GM12878 (cell line): ENCODE measurements around the gene GREM1. TPM values are rescaled to one million over a fixed set of nuclear protein-coding genes. Genes with fewer than 3 reads are reported as not detected.

Experiments used
- ATAC-seq: fragments of 200-7000 bp; cut with Tn5 transposase; 3 replicates; pipeline ENCODE4 v1.9.1; 2020; ENCODE audit warnings: mild to moderate bottlenecking, moderate library complexity
- BruUV-seq: library from RNA; stranded (reverse); fragments of 400-500 nt; replicated peaks from 2 replicates; lab custom pipeline; 2021; lab: Mats Ljungman, UMichigan
- CTCF ChIA-PET: fragments of 300-600 bp; sonication (Branson Sonifier 250); formaldehyde crosslinking; extraction: SDS; loops from one replicate; lab custom pipeline; 2021; ENCODE audit warnings: inconsistent platforms; lab: Yijun Ruan, JAX
- POLR2A ChIA-PET: fragments of 350-600 bp; formaldehyde crosslinking; extraction: SDS; loops from one replicate; lab custom pipeline; 2021; ENCODE audit warnings: inconsistent platforms; lab: Charles Lee
- RAD21 ChIA-PET: fragments of 300-600 bp; sonication (Branson Sonifier 250); formaldehyde crosslinking; loops from one replicate; lab custom pipeline; 2023; ENCODE audit warnings: antibody characterized with exemption; ENCODE audit not compliant: unreplicated experiment; lab: Charles Lee
- SMC1A ChIA-PET: fragments of 300-600 bp; sonication (Branson Sonifier 250); formaldehyde crosslinking; loops from one replicate; lab custom pipeline; 2023; ENCODE audit not compliant: unreplicated experiment, uncharacterized antibody; lab: Charles Lee
- DNase-seq: peaks from one replicate; pipeline ENCODE4 v3.0.0-alpha.2; 2011; ENCODE audit warnings: low read depth, low spot score
- FAIRE-seq: peaks from 3 replicates; lab custom pipeline; 2011; peaks lifted over from hg19 to GRCh38; lab: Jason Lieb, UNC
- H2AFZ ChIP-seq: 2 replicates; pipeline ENCODE4 v1.6.0; 2011; ENCODE audit warnings: low read depth, low read length, control low read depth; ENCODE audit not compliant: control insufficient read depth
- H3K27ac ChIP-seq: 2 replicates; pipeline ENCODE4 v1.5.1; 2011; ENCODE audit warnings: control low read depth; ENCODE audit not compliant: control insufficient read depth, insufficient read depth
- H3K27me3 ChIP-seq, 2 experiments: replicated peaks in 1 of 2; 2 replicates each; pipeline versions ENCODE4 v1.6.0 to v1.6.1; 2011; ENCODE audit warnings: low read length in 1 of 2; ENCODE audit not compliant: control insufficient read depth in 2 of 2, insufficient read depth in 2 of 2
- H3K36me3 ChIP-seq, 2 experiments: 2 replicates each; pipeline ENCODE4 v1.5.1; 2011; ENCODE audit warnings: low read length in 1 of 2; ENCODE audit not compliant: control insufficient read depth in 2 of 2, insufficient read depth in 2 of 2
- H3K4me1 ChIP-seq: 2 replicates; pipeline ENCODE4 v1.6.1; 2011; ENCODE audit warnings: mild to moderate bottlenecking, low read length, moderate library complexity, mixed read lengths; ENCODE audit not compliant: control insufficient read depth, insufficient read depth
- H3K4me2 ChIP-seq: 2 replicates; pipeline ENCODE4 v1.6.0; 2011; ENCODE audit warnings: control low read depth; ENCODE audit not compliant: control insufficient read depth, insufficient read depth
- H3K4me3 ChIP-seq: fragments of 200-600 bp; sonication (generic); 2 replicates; pipeline ENCODE4 v1.5.1; 2016
- H3K79me2 ChIP-seq: 2 replicates; pipeline ENCODE4 v1.6.0; 2011; ENCODE audit warnings: low read length; ENCODE audit not compliant: control insufficient read depth, insufficient read depth
- H3K9ac ChIP-seq: 2 replicates; pipeline ENCODE4 v1.8.0; 2011; ENCODE audit warnings: low read length, control low read depth, mixed read lengths; ENCODE audit not compliant: control insufficient read depth, insufficient read depth
- H3K9me3 ChIP-seq: replicated peaks from 3 replicates; pipeline ENCODE4 v1.5.1; 2011; ENCODE audit warnings: mild to moderate bottlenecking, low read length; ENCODE audit not compliant: control insufficient read depth, insufficient read depth
- H4K20me1 ChIP-seq: 2 replicates; pipeline ENCODE4 v1.6.0; 2011; ENCODE audit not compliant: control insufficient read depth, insufficient read depth
- ATF7 ChIP-seq: fragments of 450-650 bp; IDR thresholded peaks from 2 replicates; pipeline ENCODE4 v1.6.1; 2016; ENCODE audit warnings: low read depth, mild to moderate bottlenecking
- CBFB ChIP-seq: IDR thresholded peaks from 2 replicates; pipeline ENCODE4 v1.6.1; 2016; ENCODE audit warnings: antibody characterized with exemption, low read depth
- EZH2 ChIP-seq: IDR thresholded peaks from 2 replicates; pipeline ENCODE4 v1.6.1; 2012; ENCODE audit warnings: low read depth, mild to moderate bottlenecking, control low read depth, inconsistent platforms, low read length, borderline replicate concordance; ENCODE audit not compliant: control insufficient read depth
- GATAD2B ChIP-seq: fragments of 450-650 bp; conservative IDR thresholded peaks from 2 replicates; pipeline ENCODE4 v1.6.1; 2017; ENCODE audit warnings: low read depth, mild to moderate bottlenecking, moderate library complexity
- HCFC1 ChIP-seq: fragments of 150-350 bp; IDR thresholded peaks from 2 replicates; pipeline ENCODE4 v1.6.1; 2014; ENCODE audit warnings: low read length
- IRF5 ChIP-seq: fragments of 450-650 bp; IDR thresholded peaks from 2 replicates; pipeline ENCODE4 v1.6.1; 2017; ENCODE audit warnings: borderline replicate concordance
- MTA2 ChIP-seq: fragments of 450-650 bp; IDR thresholded peaks from 2 replicates; pipeline ENCODE4 v1.6.1; 2016; ENCODE audit warnings: low read depth, mild to moderate bottlenecking, moderate library complexity
- NRF1 ChIP-seq: conservative IDR thresholded peaks from 2 replicates; pipeline ENCODE4 v1.6.1; 2011; ENCODE audit warnings: mild to moderate bottlenecking, low read depth, low read length, improper control_type of control experiment
- PBX3 ChIP-seq: IDR thresholded peaks from 2 replicates; pipeline ENCODE4 v1.6.1; 2011; ENCODE audit warnings: mild to moderate bottlenecking, low read depth, low read length, moderate library complexity; ENCODE audit not compliant: insufficient replicate concordance
- ZZZ3 ChIP-seq: IDR thresholded peaks from 2 replicates; pipeline ENCODE4 v1.6.1; 2011; ENCODE audit warnings: low read depth; ENCODE audit not compliant: control insufficient read depth, insufficient read length
- WGBS: methylation state at CpG from one replicate; pipeline ENCODE4 v1.1.6; 2016; ENCODE audit warnings: low lambda C conversion rate; ENCODE audit not compliant: insufficient replicate concordance, insufficient coverage; ENCODE audit errors: missing lambda C conversion rate; 5-methylcytosine and 5-hydroxymethylcytosine counted together
- in situ Hi-C: fragments of 300-500 bp; cut with MboI; formaldehyde crosslinking; loops from 9 replicates; pipeline ENCODE4 v1.14.3; 2018; ENCODE audit warnings: mixed read lengths
- intact Hi-C: fragments of 100-400 bp; cut with micrococcal nuclease; formaldehyde crosslinking; loops from one replicate; pipeline ENCODE4 v1.14.2; 2022; ENCODE audit not compliant: unreplicated experiment
- polyA plus RNA-seq, 11 experiments: library from polyadenylated mRNA; depleted of rRNA in 4 of 11; unstranded in 6 of 11; stranded (reverse) in 5 of 11; fragments of >200 nt; fragmentation: Nextera tagmentation in 4 of 11; fragmentation: Illumina TruSeq in 1 of 11; extraction: Ambion mirVana in 4 of 11; extraction: Trizol in 1 of 11; gene quantifications; 1 replicate in 1 of 11; 2 replicates in 10 of 11; pipeline versions ENCODE4 v1.2.1 to v1.2.3, GENCODE V29; 2011 to 2016; ENCODE audit warnings: inconsistent platforms in 2 of 11, missing spikeins in 2 of 11, low read depth in 1 of 11
- total RNA-seq, 4 experiments: library from RNA; depleted of rRNA in 3 of 4; stranded (reverse); fragments of >200 nt in 3 of 4; fragmentation: Illumina TruSeq in 1 of 4; extraction: Trizol in 1 of 4; gene quantifications; 2 replicates each; pipeline versions ENCODE4 v1.2.1 to v1.2.3, GENCODE V29; 2013 to 2021
- TF ChIP-seq, protein P1 (sequence below): fragments of 450-650 bp; IDR thresholded peaks from 2 replicates; pipeline ENCODE4 v1.6.1; 2018; ENCODE audit warnings: borderline replicate concordance, mild to moderate bottlenecking; ENCODE audit not compliant: partially characterized antibody
- TF ChIP-seq, protein P2 (sequence below): IDR thresholded peaks from 2 replicates; pipeline ENCODE4 v1.6.1; 2012; ENCODE audit warnings: low read depth, low read length, improper control_type of control experiment

The GREM1 gene
- total and polyA plus RNA-seq, 10 of the 15 experiments (the other 5 are each of a cell fraction or from before 2014, with no cell fraction given) = 0.08 to 0.36 (median 0.08) TPM; not detected in 7

DNA sequence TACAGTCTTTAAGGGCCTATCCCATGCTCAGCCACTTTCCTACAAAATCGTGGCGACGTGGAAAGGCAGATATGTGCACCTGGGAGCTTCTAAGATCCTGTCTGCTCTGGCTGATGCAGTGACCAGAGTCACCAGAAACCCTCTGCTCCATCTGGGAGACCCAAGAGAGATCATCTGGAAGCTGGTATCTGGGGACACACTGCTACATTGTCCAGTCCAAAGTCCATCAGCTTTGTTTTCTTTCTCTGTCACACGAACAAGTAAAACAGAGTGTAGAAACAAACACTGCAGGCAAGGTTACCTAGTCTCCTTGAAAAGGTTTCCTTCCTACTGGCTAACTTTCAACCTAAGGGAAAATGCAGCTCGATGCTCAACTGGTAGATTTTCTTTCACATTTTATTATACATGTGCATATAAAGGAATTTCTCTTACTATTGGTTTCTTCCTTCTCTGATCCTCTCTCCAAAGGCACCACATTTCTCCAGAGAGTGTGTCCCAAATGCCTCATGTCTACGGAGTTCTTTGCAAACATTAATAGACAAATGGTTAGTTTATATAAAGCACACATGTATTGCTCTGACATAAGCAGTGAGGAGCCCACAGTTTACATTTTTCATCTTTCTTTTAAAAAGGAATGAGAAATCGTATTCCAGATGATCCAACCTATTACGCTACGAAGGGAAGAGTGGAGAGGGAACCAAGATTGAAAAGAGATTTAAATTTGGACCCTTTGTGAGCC lies 8.3 kb upstream of the GREM1 start (continued):
- no peak for TF ChIP-seq ATF7

DNA sequence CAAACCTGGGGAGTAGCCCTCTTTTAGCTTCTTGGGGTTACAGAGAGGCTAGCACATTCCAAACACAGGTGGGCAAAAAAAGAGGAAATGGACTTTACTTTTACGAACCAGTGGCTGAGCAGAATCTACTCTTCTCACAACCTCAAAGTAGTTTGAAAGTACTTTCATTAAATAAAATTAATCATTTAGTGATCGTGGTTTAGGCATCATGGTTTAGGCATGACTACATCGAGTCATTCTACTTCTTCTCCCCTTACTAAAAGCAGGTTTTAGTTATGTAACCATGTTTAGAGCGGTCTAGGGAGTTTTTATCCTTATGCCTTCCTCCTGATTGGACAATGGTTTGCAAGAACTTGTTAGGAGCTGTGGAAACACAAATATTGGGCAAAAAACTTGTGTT lies 2.5 kb upstream of the GREM1 start:
- peaks cover 11% of the 10 kb centered on the region for H3K4me1 ChIP-seq
- no peaks in the 10 kb centered on the region for H4K20me1 ChIP-seq
- FAIRE-seq = peak; percentile 47
- 0% methylated on average over 4 of the region's 4 CpGs for WGBS
- H3K9ac ChIP-seq = no peak overlapping the region
- DNase-seq = no peak
- ATAC-seq = peak; percentile 66
- POLR2A ChIA-PET = no interaction called here
- H3K4me2 ChIP-seq = no peak overlapping the region
- H3K4me3 ChIP-seq = no peak overlapping the region
- in situ Hi-C loops (no loop called here), intact Hi-C loops (no loop called here)
- H3K36me3 ChIP-seq = no peaks in the 10 kb centered on the region
- no peaks in the 10 kb centered on the region for H3K79me2 ChIP-seq
- no TSS peak for BruUV-seq
- no peaks in the 10 kb centered on the region; the same call in 2 of the 3 replicates for H3K9me3 ChIP-seq
- no peak overlapping the region for H3K27ac ChIP-seq
- CTCF ChIA-PET = no interaction called here
- H2AFZ ChIP-seq = no peak overlapping the region
- peaks cover 19 to 33% of the 10 kb centered on the region in 2 experiments for H3K27me3 ChIP-seq
- SMC1A ChIA-PET = interaction anchor here (0.7 kb wide), 1 partner anchor 51 kb away, joined by 3 read pairs; no protein-coding TSS in a partner anchor
- RAD21 ChIA-PET = no interaction called here
- no peak for TF ChIP-seq HCFC1
- TF ChIP-seq, protein P1, sequence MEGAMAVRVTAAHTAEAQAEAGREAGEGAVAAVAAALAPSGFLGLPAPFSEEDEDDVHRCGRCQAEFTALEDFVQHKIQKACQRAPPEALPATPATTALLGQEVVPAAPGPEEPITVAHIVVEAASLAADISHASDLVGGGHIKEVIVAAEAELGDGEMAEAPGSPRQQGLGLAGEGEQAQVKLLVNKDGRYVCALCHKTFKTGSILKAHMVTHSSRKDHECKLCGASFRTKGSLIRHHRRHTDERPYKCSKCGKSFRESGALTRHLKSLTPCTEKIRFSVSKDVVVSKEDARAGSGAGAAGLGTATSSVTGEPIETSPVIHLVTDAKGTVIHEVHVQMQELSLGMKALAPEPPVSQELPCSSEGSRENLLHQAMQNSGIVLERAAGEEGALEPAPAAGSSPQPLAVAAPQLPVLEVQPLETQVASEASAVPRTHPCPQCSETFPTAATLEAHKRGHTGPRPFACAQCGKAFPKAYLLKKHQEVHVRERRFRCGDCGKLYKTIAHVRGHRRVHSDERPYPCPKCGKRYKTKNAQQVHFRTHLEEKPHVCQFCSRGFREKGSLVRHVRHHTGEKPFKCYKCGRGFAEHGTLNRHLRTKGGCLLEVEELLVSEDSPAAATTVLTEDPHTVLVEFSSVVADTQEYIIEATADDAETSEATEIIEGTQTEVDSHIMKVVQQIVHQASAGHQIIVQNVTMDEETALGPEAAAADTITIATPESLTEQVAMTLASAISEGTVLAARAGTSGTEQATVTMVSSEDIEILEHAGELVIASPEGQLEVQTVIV = no peak
- TF ChIP-seq IRF5 = no peak
- no peak for TF ChIP-seq EZH2
- TF ChIP-seq, protein P2, sequence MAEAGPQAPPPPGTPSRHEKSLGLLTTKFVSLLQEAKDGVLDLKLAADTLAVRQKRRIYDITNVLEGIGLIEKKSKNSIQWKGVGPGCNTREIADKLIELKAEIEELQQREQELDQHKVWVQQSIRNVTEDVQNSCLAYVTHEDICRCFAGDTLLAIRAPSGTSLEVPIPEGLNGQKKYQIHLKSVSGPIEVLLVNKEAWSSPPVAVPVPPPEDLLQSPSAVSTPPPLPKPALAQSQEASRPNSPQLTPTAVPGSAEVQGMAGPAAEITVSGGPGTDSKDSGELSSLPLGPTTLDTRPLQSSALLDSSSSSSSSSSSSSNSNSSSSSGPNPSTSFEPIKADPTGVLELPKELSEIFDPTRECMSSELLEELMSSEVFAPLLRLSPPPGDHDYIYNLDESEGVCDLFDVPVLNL = no peak
- no peak for TF ChIP-seq NRF1
- no peak for TF ChIP-seq ZZZ3
- no peak for TF ChIP-seq MTA2
- no peak for TF ChIP-seq CBFB
- no peak for TF ChIP-seq GATAD2B
- no peak for TF ChIP-seq PBX3
